Astrocyte (in vitro differentiated cells and primary cell): Measurements from ENCODE around the gene MAGEH1. TPM values are rescaled to one million over a fixed set of nuclear protein-coding genes. Genes with fewer than 3 reads are reported as not detected.

ENCODE experiments used
- microRNA-seq: library from miRNA; unstranded; fragments of <30 nt; microRNA quantifications from one replicate; pipeline ENCODE4 v1.2.0, GENCODE V29; 2020
- total RNA-seq: library from RNA; stranded (reverse); gene quantifications from 2 replicates; pipeline ENCODE4 v1.2.1, GENCODE V29; 2021

MAGEH1 gene
- total RNA-seq, 1 donor from 2014 or later, result 15.4 TPM

Small RNAs within 50 kb of the gene (microRNA-seq; reads per million reads assigned to microRNA genes)
- gene MIR4536-1, result not detected
- gene MIR4536-2, result not detected

Other genes starting within 250 kb of the MAGEH1 start
- not detected in 2 replicates for gene PAGE5, start 231.8 kb upstream of the MAGEH1 start, total RNA-seq
- not detected in 2 replicates for gene PAGE3, start 187.2 kb upstream of the MAGEH1 start, total RNA-seq
- 1.5 and 2.2 TPM in 2 replicates for gene USP51, start 37.7 kb downstream of the MAGEH1 start, total RNA-seq
- not detected in 2 replicates for gene FOXR2, start 171.3 kb downstream of the MAGEH1 start, total RNA-seq